Heart left ventricle (tissue), 13 donors: Measurements from ENCODE around the gene LILRA6.
"Not testable (repeated sequence)": the region's sequence is repeated elsewhere in the genome, so short reads cannot be mapped to it uniquely, and the experiment has no call there.

Source experiments
- POLR2A ChIP-seq, 2 donors: fragments of 450-650 bp; IDR thresholded peaks; one replicate each; pipeline ENCODE4 v1.6.1; 2017; ENCODE audit warnings: antibody characterized with exemption in 2 of 2, mild to moderate bottlenecking in 2 of 2, moderate library complexity in 2 of 2
- TF ChIP-seq, protein P1 (sequence below), 12 donors: fragments of 200-600 bp; sonication (generic) in 4 of 12; IDR thresholded peaks; one replicate each; pipeline versions ENCODE4 v1.5.0 to v1.8.0; 2018 to 2022; ENCODE audit warnings: antibody characterized with exemption in 12 of 12, mild to moderate bottlenecking in 5 of 12
- donor health status: ischemic (EF 13 %, LVEDD 7.1; RV severe dilation, severe dysfunction).
- donor health status: DM: no; HTN: yes; CAD: no.
- donor health status: DM: no; HTN: no; CAD: no.
- donor health status: ischemic (EF 25% LVEDD 6.9; RV normal size, moderate dysfunction).
- donor health status: ischemic (EF 25% LVEDD 5.7; RV mildly dilated, moderate dysfunction).
- donor health status: ischemic (EF 35%, LVEDD 5.7; RV mildly dilated, moderate dysfunction).
- donor health status: nonischemic (EF 11% LVEDD 7.7; RV severe dilation, severe dysfunction).
- donor health status: DM: yes; HTN: yes; CAD: no.
- donor health status: PGD.
- donor health status: ischemic (EF 29% LVEDD 5.4; RV normal size, mild dysfunction).
- donor health status: nonischemic (EF 23%, LVEDD 6.1; RV moderate dilation, normal function).

- not testable (repeated sequence) for TF ChIP-seq POLR2A (IDR thresholded peaks at IDR 0.05)
- TF ChIP-seq, protein P1, sequence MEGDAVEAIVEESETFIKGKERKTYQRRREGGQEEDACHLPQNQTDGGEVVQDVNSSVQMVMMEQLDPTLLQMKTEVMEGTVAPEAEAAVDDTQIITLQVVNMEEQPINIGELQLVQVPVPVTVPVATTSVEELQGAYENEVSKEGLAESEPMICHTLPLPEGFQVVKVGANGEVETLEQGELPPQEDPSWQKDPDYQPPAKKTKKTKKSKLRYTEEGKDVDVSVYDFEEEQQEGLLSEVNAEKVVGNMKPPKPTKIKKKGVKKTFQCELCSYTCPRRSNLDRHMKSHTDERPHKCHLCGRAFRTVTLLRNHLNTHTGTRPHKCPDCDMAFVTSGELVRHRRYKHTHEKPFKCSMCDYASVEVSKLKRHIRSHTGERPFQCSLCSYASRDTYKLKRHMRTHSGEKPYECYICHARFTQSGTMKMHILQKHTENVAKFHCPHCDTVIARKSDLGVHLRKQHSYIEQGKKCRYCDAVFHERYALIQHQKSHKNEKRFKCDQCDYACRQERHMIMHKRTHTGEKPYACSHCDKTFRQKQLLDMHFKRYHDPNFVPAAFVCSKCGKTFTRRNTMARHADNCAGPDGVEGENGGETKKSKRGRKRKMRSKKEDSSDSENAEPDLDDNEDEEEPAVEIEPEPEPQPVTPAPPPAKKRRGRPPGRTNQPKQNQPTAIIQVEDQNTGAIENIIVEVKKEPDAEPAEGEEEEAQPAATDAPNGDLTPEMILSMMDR (IDR thresholded peaks at IDR 0.05) = not testable (repeated sequence)
These were observed 356 bp downstream of the LILRA6 start for GRCh38 chr19:54242234-54242633.
